Stimulated activated CD8-positive, alpha-beta memory T cell treated with anti-CD3 and anti-CD28 coated beads, Interleukin-15, amount 100 ng/mL, for 4 hours (primary cell): ENCODE measurements around the gene BORCS8.

Experiments used
- DNase-seq, 2 donors: peaks; one replicate each; pipeline ENCODE4 v3.0.0-alpha.2; 2020; ENCODE audit warnings: low read depth in 2 of 2

The BORCS8 gene

GRCh38 chr19:19213426-19214158 is 21.6 kb upstream of the BORCS8 start:
- DNase-seq, result no peak

- no peak for DNase-seq
Observed at GRCh38 chr19:19212916-19213315, 21.0 kb upstream of the BORCS8 start.

- no peak for DNase-seq
Observed at GRCh38 chr19:19211499-19212420, 19.8 kb upstream of the BORCS8 start, which contains the start of gene NCAN. Gene NCAN, plus strand, starts transcription at chr19:19211958. Its CDS starts 4,996 bp downstream, at chr19:19216954.

- no peak for DNase-seq
Observed at GRCh38 chr19:19209372-19209771, 17.4 kb upstream of the BORCS8 start.

- DNase-seq, result no peak
Observed at GRCh38 chr19:19207637-19208572, 16.0 kb upstream of the BORCS8 start.

- no peak for DNase-seq
Observed at GRCh38 chr19:19206938-19207337, 15.0 kb upstream of the BORCS8 start.

GRCh38 chr19:19205416-19206410 is 13.8 kb upstream of the BORCS8 start:
- DNase-seq, result no peak

- no peak for DNase-seq
Observed at GRCh38 chr19:19204181-19204580, 12.2 kb upstream of the BORCS8 start.

GRCh38 chr19:19203012-19203856 is 11.3 kb upstream of the BORCS8 start, which contains the start of gene NR2C2AP:
Gene NR2C2AP, minus strand, starts transcription at chr19:19203414. Its CDS starts 354 bp downstream, at chr19:19203060.
- peak; percentile 84 for DNase-seq

- DNase-seq, result no peak
Observed at GRCh38 chr19:19202707-19203011, 10.7 kb upstream of the BORCS8 start.

GRCh38 chr19:19201697-19202630 is 10.0 kb upstream of the BORCS8 start:
- DNase-seq, result no peak

- DNase-seq, result no peak
Observed at GRCh38 chr19:19193926-19194325, 2.0 kb upstream of the BORCS8 start.

- no peak for DNase-seq
Observed at GRCh38 chr19:19192910-19193423, 1.0 kb upstream of the BORCS8 start.

- DNase-seq, result no peak
Observed at GRCh38 chr19:19191768-19192077, 229 bp downstream of the BORCS8 start.

GRCh38 chr19:19186742-19187141 is 5.2 kb downstream of the BORCS8 start:
- no peak for DNase-seq

GRCh38 chr19:19185853-19186740 is 5.9 kb downstream of the BORCS8 start:
- peak in 1 of 2 donors; percentile 27 for DNase-seq

GRCh38 chr19:19181488-19181998 is 10.4 kb downstream of the BORCS8 start:
- no peak for DNase-seq
